ENCODE data around the gene KHDC1.
"Not testable (repeated sequence)": the region's sequence is repeated elsewhere in the genome, so short reads cannot be mapped to it uniquely, and the experiment has no call there.

Gene KHDC1

GRCh38 chr6:73200247-73200646 lies 62.7 kb downstream of the KHDC1 start:
- Histone ChIP-seq H3K9me3 (ENCODE audit: insufficient read depth, low read length) (no peaks in the 10 kb centered on the region), H3K9ac (ENCODE audit: low read length) (no peak overlapping the region), H3K4me2 (ENCODE audit: low read length) (no peak overlapping the region), H3K36me3 (replicated peaks; ENCODE audit: low read depth, low read length) (no peaks in the 10 kb centered on the region), H3K27ac (ENCODE audit: low read length) (no peak overlapping the region), H3K79me2 (ENCODE audit: low read length) (no peaks in the 10 kb centered on the region), H3K4me1 (ENCODE audit: low read length) (no peaks in the 10 kb centered on the region), H2AFZ (ENCODE audit: low read depth, low read length) (no peak overlapping the region), H4K20me1 (ENCODE audit: insufficient read depth, low read length) (no peaks in the 10 kb centered on the region), H3K27me3 (ENCODE audit: low read depth, low read length) (no peaks in the 10 kb centered on the region), H3K4me3 (ENCODE audit: low read length) (no peak overlapping the region)
- no peak for TF ChIP-seq CTCF (IDR thresholded peaks at IDR 0.05; ENCODE audit: low read depth, low read length)
- TF ChIP-seq EZH2phosphoT487 (IDR thresholded peaks at IDR 0.05; ENCODE audit: low read depth) = no peak

GRCh38 chr6:73194744-73195143 lies 68.3 kb downstream of the KHDC1 start:
- no peak for TF ChIP-seq CTCF (IDR thresholded peaks at IDR 0.05; ENCODE audit: low read depth, low read length)
- TF ChIP-seq EZH2phosphoT487 (IDR thresholded peaks at IDR 0.05; ENCODE audit: low read depth) = no peak
- Histone ChIP-seq H3K4me1 (ENCODE audit: low read length) (no peaks in the 10 kb centered on the region), H3K27ac (ENCODE audit: low read length) (no peak overlapping the region), H3K4me2 (ENCODE audit: low read length) (no peak overlapping the region), H3K4me3 (ENCODE audit: low read length) (no peak overlapping the region), H2AFZ (ENCODE audit: low read depth, low read length) (no peak overlapping the region), H3K9ac (ENCODE audit: low read length) (no peak overlapping the region), H3K36me3 (replicated peaks; ENCODE audit: low read depth, low read length) (no peaks in the 10 kb centered on the region), H4K20me1 (ENCODE audit: insufficient read depth, low read length) (no peaks in the 10 kb centered on the region), H3K27me3 (ENCODE audit: low read depth, low read length) (no peaks in the 10 kb centered on the region), H3K79me2 (ENCODE audit: low read length) (no peaks in the 10 kb centered on the region), H3K9me3 (ENCODE audit: insufficient read depth, low read length) (no peaks in the 10 kb centered on the region)

- not testable (repeated sequence) for H3K4me2 ChIP-seq (ENCODE audit: low read length); H3K4me3 ChIP-seq (ENCODE audit: low read length); H3K79me2 ChIP-seq (ENCODE audit: low read length); H3K36me3 ChIP-seq (replicated peaks; ENCODE audit: low read depth, low read length); H3K27ac ChIP-seq (ENCODE audit: low read length); H2AFZ ChIP-seq (ENCODE audit: low read depth, low read length); H4K20me1 ChIP-seq (ENCODE audit: insufficient read depth, low read length); H3K9me3 ChIP-seq (ENCODE audit: insufficient read depth, low read length); H3K4me1 ChIP-seq (ENCODE audit: low read length); H3K9ac ChIP-seq (ENCODE audit: low read length); H3K27me3 ChIP-seq (ENCODE audit: low read depth, low read length)
Observed at GRCh38 chr6:73193302-73193701, 69.7 kb downstream of the KHDC1 start.
